ENCODE measurements around the gene SURF6.

The SURF6 gene

DNA sequence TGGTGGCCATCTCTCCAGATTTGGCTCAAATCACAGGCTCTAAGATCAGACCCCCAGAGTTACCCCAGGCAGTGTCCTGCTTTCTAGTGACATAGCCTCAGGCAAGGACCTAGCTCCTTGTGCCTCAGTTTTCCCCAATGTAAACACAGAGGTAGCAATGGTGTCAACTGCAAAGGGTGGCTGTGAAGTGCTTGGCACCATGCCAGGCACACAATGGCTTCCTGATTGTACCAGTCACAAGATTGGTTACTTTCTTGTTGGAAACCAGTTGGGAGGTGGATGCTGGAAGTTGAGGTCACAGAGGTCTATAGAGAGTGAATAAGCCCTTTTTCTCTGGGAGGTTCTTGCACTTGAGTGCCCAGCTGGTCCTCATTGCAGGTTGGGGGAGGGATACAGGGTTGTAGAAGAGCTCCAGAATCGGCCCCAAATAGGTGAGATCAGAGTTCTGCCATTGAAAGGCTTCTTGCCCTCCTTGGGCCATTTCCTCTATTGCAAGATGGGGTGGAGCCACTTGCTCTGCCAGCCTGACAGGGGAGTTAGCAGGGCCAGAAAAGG is 42.5 kb upstream of the SURF6 start:
- TF ChIP-seq, protein P1, sequence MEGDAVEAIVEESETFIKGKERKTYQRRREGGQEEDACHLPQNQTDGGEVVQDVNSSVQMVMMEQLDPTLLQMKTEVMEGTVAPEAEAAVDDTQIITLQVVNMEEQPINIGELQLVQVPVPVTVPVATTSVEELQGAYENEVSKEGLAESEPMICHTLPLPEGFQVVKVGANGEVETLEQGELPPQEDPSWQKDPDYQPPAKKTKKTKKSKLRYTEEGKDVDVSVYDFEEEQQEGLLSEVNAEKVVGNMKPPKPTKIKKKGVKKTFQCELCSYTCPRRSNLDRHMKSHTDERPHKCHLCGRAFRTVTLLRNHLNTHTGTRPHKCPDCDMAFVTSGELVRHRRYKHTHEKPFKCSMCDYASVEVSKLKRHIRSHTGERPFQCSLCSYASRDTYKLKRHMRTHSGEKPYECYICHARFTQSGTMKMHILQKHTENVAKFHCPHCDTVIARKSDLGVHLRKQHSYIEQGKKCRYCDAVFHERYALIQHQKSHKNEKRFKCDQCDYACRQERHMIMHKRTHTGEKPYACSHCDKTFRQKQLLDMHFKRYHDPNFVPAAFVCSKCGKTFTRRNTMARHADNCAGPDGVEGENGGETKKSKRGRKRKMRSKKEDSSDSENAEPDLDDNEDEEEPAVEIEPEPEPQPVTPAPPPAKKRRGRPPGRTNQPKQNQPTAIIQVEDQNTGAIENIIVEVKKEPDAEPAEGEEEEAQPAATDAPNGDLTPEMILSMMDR (IDR thresholded peaks at IDR 0.05), result no peak

DNA sequence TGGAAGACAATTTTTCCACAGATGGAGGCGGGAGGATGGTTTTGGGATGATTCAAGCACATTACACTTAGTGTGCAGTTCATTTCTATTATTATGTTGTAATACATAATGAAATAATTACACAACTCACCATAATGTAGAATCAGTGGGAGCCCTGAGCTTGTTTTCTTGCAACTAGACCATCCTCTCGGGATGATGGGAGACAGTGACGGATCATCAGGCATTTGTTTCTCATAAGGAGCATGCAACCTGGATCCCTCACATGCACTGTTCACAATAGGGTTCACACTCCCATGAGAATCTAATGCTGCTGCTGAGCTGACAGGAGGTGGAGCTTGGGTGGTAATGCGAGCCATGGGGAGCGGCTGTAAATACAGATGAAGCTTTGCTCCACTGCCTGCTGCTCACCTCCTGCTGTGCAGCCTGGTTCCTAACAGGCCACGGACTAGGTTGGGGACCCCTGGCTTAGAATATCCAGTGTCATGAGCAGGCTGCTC is 41.8 kb upstream of the SURF6 start:
- TF ChIP-seq, protein P1 (IDR thresholded peaks at IDR 0.05), result no peak

DNA sequence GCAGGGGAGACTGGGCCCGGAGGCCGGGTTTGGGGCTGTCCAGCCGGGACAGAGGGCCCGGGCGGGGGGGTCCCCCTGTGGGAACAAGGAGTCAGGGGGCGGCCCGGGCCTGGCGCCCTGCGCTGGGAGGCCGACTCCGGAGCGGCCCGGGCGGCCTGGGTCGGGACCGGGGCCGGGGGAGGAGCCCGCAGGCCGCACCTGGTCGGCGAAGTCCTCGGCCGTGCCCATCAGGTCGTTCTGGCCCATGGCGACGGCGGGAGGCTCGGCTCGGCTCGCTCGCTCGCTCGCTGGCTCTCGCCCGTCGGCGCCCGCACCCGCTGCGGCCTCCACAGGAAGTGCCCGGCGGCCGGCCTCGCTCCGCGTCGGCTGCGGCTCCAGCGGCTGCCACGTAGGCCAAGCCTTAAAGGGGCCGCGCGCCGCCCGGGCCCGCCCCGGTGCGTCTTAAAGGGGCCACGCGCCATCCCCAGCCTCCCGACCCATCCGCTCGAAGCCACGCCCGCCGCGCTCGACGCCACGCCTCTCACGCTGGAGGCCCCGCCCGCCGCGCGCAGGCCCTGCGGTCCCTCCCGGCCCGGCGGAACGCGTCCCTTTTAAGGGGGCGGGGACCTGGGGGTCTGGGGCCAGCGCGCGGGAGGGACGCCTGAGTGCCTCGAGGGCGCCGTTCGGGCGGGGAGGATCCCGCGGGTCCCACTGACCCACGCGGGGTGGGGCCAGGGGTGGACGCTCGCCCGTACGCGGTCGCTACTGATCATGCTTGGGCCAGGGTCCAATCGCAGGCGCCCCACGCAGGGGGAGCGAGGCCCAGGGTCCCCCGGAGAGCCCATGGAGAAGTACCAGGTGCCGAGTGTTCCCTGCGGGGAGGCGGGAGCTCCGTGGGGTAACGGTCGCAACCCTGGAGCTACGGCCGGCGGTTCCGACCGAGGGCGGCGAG is 40.0 kb upstream of the SURF6 start, which contains the start of the genes STKLD1 and SURF4:
Gene STKLD1 (plus strand): TSS at position 643 of the 931 bp plus-strand sequence. CDS start 108 bp downstream, at position 751.
Gene SURF4 (minus strand): TSS at position 337 of the 931 bp plus-strand sequence. CDS start 91 bp downstream, at position 246.
- TF ChIP-seq, protein P1 (IDR thresholded peaks at IDR 0.05), result no peak

DNA sequence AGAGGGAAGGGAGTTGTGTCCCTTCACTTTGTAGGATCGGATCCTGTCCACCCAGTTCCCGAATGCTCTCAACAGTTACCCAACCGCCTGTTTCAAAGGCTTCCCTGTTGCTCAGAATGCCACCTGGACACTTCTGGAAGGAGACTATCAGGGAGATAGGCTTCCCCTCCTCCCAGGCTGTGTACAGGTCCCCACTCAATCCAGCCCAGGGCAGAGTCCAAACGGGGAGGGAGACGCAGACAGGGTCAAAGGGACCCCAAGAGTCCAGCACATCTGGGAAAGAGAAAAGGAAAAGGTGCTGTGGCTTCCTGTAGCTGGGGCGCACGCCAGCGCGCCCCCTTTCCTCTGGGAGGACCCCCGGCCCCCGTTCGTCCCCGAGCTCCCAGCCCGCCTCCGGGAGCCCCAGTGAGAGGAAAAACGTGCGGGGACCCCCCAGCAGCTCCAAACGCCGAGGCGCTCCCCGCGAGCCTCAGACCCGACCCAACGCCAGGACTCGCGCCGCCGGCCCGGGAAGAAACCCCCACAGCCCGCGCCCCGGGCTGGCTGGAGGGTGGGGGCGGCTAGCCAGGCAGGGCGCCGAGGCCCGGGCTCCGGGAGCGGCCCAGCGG is 39.2 kb upstream of the SURF6 start:
- TF ChIP-seq, protein P1 (IDR thresholded peaks at IDR 0.05), result 0 out of 2 replicates have a peak, but pooled peaks have one; percentile 11

DNA sequence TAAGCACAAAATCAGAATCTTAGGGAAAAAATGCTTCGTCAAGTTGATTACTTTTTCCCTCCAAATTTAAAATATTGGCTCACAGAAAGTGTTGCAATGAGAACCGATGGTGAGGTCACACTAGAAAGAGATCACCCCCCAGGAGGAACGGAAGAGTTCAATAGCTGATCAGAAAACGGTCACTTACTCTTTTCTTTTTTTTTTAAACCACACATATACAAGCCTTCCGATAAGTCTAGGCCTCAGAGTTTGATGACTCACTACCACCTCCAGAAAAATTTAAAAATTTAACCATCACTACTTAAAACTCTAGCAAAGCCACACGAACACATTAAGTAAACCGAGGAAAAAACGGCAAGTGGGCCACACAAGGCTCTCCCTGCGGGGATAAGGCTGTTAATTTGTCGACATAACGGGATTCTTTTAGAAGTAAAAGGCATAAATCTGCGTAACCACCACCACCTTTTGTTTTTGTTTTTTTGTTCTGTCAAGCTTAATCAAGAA is 38.7 kb upstream of the SURF6 start:
- TF ChIP-seq, protein P1 (IDR thresholded peaks at IDR 0.05), result no peak

DNA sequence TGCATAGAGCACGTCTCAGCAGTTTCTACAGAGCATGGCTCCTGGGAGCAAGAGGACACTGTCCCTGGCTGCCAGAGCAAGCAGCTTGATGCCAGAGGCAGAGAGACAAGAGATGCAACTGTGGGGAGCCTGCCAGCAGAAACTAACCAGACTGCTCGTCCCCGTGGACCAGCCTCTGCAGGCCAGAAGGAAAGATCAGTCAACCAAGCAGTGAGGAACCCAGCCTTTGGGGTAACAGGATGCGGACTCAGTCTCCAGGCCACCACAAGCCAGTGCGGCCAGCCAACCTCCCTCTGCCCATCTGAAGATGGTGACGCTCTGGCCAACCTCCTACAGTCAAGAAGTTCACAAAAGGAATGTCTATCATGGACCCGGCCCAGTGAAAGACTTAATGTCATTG is 36.2 kb upstream of the SURF6 start:
- TF ChIP-seq, protein P1 (IDR thresholded peaks at IDR 0.05), result no peak

DNA sequence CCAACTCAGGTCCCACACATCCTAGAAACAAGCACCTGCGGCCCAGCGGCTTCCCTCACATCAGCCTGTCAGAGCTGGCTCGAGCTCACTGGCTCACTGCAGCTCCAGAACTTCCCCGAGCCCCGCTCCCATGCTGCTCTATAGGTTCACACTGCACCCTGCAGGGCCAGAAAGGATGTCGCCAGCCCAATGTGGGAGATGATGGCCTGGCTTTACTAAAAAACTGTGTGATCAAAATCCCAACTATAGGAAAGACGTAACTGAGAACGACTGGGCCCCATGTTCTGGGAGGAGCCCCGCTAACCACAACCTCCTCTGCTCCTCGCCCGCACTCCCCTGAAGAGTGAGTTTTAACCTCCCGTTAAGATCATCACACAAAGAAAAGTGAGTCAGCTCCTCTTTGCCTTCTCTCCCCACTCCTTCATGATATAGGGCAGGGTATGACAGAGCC is 35.3 kb upstream of the SURF6 start:
- TF ChIP-seq, protein P1 (IDR thresholded peaks at IDR 0.05), result no peak

All from LNCAP (cell line).